CD1c-positive myeloid dendritic cell (primary cell): ENCODE results near the gene AK1.
A peak's percentile ranks its signal among the peaks of the same experiment; 100 is the strongest.
"Not testable (repeated sequence)": the region's sequence is repeated elsewhere in the genome, so short reads cannot be mapped to it uniquely, and the experiment has no call there.

ENCODE experiments used
- DNase-seq: peaks from one replicate; pipeline ENCODE4 v3.0.0-alpha.2; 2016; ENCODE audit errors: extremely low spot score

The AK1 gene

DNA sequence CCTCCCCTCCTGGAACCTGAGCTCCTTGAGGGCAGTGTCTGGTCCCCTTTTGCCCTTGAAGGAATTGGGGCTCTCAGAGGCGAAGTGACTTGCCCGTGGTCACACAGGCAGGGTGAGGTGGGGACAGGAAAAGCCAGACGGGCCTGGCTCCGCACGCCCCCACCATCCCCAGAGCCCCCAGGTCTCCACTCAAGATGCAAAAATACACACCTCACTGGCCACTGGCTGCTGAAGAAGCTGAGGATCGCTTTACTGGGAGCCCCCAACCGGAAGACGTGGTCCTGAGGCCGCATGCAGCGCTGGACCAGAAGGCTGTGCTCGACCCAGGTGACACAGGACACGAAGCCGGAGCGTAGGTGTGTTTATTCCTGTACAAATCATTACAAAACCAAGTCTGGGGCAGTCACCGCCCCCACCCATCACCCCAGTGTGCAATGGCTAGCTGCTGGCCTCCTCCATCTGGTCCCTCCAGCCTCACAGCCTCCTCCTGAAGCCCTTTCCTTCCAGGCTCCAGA lies 7.6 kb upstream of the AK1 start:
- no peak for DNase-seq

DNA sequence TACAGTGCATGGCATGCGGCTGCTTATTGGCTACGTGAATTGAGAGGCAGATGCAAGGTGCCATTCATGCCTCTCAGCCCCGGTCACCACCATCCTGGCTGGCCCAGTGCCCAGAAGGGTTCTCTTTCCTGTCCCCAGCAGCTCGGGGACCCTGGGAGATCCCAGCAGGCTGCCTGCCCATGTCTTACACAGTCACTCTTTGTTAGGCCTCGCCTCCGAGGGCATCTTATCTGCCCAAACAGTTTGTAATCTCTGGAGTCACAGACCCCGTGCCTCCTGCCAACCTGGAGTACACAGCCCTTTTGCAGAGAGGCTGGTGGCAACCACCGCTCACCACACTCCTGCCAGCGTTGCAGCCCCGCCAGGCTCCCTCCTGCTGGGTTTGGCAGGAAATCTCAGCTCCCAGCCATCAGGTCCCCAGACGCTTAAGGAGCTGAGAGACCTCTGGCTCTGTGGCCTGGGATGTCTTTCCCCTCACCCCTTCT lies 7.0 kb upstream of the AK1 start:
- no peak for DNase-seq

DNA sequence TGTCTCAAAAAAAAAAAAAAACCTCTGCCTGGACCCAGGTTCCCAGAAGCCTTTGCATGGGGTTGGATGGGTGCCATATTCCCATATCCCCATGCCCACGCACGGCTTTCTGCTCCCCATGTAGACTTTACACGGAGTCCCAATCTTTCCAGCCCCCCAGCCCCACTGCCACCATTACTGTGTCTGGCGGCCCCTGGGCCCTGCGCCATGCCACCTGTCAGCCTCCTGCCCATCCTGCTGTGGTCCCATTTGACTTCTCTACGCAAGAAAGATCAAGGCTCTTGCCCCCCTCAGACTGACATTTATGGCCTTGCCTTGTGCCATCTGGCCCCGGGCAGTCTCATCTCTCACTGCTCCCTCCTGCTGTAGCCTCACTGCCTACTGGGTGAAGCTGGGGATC lies 6.5 kb upstream of the AK1 start:
- no peak for DNase-seq

DNA sequence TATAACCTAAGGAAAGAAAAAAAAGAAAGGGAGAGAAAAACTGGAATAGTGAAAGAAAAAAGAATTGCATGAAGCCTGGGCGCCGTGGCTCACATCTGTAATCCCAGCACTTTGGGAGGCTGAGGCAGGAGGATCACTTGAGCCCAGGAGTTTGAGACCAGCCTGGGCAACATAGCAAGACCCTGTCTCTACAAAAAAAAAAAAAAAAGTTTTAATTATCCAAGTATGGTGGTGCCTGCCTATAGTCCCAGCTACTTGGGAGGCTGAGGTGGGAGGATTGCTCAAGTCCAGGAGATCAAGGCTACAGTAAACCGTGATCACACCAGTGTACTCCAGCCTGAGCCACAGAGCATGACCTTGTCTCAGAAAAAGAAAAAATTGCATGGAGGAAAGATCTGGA lies 4.2 kb upstream of the AK1 start:
- DNase-seq: not testable (repeated sequence)

DNA sequence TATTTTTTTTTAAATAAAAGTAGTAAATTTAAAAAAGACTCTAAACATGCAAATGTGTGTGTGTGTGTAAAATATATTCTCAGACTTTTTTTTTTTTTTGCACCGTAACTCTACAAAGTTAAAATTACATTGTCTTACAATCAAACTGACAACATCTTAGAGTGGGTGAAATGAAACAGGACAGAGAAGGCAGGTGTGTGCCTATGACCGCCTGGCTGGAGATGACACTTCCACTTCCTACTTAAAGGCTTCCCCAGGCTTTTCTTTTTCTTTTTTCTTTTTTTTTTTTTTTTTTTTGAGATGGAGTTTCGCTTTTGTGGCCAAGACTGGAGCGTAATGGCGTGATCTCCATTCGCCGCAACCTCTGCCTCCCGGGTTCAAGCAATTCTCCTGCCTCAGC lies 2.7 kb upstream of the AK1 start:
- DNase-seq: no peak

DNA sequence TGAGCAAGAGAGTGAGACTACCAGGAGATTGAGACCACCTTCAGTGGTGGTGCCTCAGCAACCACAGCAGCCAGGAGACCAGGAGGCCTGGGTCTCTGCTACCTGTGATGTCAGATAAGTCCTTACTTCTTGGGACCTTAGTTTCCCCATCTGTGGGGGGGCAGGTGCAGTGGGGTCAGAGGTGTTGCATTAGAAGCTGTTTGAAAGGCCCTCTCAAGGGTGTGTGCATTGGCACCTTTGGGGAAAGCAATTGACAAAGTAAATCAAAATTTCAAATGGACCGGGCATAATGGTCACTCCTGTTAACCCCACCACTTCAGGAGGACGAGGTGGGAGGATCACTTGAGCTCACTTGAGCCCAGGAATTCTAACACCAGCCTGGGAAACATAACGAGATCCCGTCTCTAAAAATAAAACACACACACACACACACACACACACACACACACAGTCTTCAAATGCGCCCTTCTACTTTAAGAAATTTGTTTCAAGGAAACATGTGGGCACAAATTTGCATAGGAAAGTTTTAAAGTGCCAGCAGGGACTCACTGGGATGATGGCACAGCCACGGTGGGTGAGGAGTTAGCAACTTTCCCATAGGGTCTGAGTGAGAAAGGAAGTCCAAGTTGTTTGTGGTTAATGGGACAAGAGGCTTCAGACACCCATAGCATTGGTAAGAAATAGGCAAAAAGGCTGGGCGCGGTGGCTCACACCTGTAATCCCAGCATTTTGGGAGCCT lies 1.3 kb upstream of the AK1 start:
- DNase-seq: no peak

DNA sequence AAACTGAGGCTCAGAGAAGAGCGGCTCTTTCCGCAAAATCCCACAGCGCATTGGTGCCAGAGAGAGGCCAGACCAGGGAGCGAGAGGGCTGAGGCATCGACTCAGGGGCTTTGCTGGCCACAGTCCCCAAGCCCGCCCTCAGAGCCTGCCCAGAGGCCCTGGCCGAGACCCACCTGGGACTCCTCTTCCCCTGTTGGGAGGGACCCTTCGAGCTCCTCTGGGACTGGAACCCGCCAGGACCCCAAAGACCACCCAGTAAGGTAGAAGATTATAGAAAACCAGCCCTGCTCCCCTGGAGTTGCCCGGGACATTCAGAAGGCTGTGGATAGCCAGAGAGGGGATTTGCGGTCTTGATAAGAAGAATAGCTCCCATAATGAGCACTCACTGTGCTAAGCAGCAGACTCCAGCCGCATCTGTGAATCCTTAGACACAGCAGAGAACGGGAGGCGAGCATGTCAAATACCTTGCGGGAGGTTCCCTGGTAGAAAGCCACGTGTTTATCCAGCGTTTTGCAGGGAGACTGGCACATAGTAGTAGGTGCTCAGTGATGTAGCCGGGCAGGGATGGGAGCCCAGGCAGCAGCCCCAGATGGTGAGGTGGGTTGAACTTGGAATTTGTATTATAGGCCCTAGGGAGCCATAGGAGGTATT lies 651 bp upstream of the AK1 start:
- no peak for DNase-seq

GRCh38 chr9:127876764-127877562 lies 512 bp downstream of the AK1 start:
- no peak for DNase-seq

DNA sequence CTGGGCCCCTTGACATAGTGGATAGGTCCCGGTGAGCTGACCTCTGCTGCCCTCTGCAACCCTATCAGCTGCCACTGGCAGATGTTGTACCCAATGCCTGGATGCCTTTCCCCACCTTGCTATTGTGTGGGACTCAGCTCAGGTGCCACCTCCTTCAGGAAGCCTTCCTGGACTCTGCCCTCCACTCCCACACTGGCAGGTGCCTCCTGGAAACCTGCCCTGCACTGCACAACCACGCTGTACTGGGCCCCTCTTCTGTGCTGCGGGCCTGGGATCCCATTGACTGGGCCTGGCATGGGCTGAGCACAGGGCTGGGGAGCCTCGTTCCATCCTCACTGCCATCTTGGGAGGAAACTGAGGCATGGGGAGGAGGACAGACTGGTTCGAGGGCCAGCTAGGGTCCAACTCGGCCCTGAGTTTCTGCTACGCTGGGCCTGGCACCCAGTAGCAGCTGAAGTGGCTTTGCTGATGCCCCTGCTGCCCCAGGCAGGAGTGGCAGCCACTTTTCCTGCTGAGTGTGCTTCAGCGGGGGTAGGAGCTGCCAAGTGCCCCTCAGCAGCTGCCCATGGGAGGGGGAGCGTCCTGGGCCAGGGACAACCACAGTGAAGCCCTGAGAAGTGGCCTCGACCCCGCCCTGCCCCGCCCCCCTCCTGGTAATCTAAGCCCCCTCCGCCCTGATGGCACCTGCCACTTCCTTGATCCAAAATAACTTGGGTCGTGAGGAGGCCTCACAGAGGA lies 1.3 kb downstream of the AK1 start:
- no peak for DNase-seq

GRCh38 chr9:127875306-127875966 lies 2.0 kb downstream of the AK1 start:
- DNase-seq: no peak

GRCh38 chr9:127874301-127875221 lies 2.9 kb downstream of the AK1 start:
- no peak for DNase-seq

DNA sequence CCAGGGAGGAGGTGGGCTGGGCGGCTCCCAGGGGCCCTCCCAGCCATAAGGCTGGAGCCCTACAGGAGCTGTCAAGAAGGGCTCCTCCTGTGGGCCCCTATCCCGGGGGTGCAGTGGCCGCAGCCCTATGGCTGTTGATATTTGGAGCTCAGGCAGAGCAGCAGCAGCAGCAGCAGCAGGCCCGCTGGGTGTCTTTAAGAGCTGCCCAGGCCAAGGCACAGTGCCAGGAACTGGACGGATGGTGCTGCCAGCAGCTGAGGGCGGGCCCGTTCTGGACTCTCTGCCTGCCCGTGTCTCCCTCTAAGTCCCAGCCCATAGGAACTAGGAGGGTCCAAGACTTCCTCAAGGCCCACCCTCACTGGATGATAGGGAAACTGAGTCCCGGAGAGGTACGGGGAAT lies 3.6 kb downstream of the AK1 start:
- DNase-seq: no peak

DNA sequence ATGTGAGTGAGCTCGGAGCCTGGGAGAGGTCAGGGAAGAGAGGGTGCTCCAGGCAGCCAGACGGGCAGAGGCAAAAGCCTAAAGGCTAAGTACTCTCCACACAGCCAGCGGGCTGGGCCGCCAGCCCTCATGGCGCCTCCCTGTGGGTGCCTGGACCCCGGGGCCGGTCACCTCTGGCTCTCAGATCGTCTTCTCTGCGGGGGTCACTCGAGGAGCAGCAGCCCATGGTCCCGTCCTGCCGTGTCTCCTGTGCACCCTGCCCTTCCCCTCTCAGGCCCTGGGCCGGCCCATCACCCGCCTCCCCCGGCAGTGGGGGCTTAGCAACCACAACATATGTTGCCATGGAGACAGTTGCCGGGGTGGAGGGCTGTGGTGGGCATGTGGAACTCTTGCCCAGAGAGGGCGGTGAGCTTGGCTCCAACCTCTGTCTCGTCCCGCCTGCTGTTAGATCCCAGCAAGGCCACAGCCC lies 4.2 kb downstream of the AK1 start:
- no peak for DNase-seq

GRCh38 chr9:127872369-127873222 lies 4.9 kb downstream of the AK1 start:
- DNase-seq: no peak

DNA sequence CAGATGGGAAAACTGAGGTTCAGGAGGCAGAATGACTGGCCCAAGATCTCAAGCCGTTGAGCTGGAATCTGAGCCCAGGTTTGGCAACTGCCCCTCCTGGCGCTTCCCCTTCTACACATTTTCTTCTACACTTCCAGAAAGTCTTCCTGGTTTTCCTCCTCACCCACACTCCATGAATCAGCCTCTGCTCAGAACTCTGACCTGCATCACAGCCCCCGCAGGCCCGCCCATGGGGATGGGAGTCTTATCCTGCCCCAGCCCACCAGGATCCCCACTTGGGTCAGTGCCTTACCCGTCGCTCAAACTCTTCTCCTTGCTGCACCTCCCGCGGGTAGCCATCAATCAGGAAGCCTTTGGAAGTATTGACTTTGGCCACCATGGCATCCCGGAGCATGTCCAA lies 5.9 kb downstream of the AK1 start:
- peak; percentile 17 for DNase-seq

DNA sequence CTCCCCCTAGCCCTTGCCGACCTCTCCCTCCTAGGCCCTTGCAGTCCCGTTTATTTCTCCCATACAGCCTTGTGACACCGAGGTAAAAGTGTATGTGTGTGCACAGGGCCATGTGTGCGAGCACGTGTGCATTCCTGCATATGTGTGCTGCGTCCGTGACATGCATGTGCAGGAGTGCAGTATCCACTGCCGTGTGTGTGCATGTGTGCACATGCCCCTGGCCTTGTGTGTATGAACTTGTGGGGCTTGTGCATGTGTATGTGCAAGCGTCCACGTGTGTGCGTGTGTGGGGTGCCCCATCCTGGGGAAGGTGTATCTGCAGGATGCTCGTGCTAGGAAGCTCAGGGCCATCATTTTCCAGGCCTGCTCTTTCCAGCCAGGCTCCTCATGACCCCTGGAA lies 6.6 kb downstream of the AK1 start:
- no peak for DNase-seq

DNA sequence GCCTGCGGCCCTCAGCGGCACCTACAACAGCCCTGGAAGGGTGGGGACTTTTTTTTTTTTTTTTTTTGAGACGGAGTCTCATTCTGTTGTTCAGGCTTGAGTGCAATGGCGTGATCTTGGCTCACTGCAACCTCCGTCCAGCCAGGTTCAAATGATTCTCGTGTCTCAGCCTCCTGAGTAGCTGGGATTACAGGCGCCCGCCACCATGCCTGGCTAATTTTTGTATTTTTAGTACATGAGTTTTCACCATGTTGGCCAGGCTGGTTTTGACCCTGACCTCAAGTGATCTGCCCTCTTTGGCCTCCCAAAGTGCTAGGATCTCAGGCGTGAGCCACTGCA lies 7.4 kb downstream of the AK1 start:
- DNase-seq: not testable (repeated sequence)

GRCh38 chr9:127869310-127870152 lies 7.9 kb downstream of the AK1 start:
- peak; percentile 92 for DNase-seq
